HG03135 (cell line): ENCODE measurements around the gene SKAP1.
A peak's percentile ranks its signal among the peaks of the same experiment; 100 is the strongest.

ENCODE experiments used
- ATAC-seq: cut with Tn5 transposase; IDR thresholded peaks from one replicate; pipeline ENCODE4 v1.9.1; 2021; ENCODE audit warnings: mild to moderate bottlenecking, moderate library complexity; ENCODE audit not compliant: unreplicated experiment

Gene SKAP1

GRCh38 chr17:48125829-48126531 is 304.0 kb downstream of the SKAP1 start:
- no peak for ATAC-seq

- ATAC-seq, result no peak
Measured at GRCh38 chr17:48123776-48124388, 306.1 kb downstream of the SKAP1 start.

GRCh38 chr17:48123111-48123510 is 306.9 kb downstream of the SKAP1 start:
- ATAC-seq, result no peak

- no peak for ATAC-seq
Measured at GRCh38 chr17:48122665-48123045, 307.4 kb downstream of the SKAP1 start.

GRCh38 chr17:48121923-48122664 is 307.9 kb downstream of the SKAP1 start:
- no peak for ATAC-seq

GRCh38 chr17:48113201-48113676 is 316.8 kb downstream of the SKAP1 start:
- ATAC-seq, result peak; percentile 39

- no peak for ATAC-seq
Measured at GRCh38 chr17:48111937-48112241, 318.1 kb downstream of the SKAP1 start.

GRCh38 chr17:48110761-48111160 is 319.3 kb downstream of the SKAP1 start:
- ATAC-seq, result no peak

GRCh38 chr17:48107137-48108055 is 322.6 kb downstream of the SKAP1 start, which contains the start of gene SNX11:
Gene SNX11, plus strand, starts transcription at chr17:48107766. Its CDS starts 4,278 bp downstream, at chr17:48112044.
- peak; percentile 75 for ATAC-seq

GRCh38 chr17:48106802-48107136 is 323.2 kb downstream of the SKAP1 start:
- no peak for ATAC-seq

GRCh38 chr17:48104440-48104839 is 325.6 kb downstream of the SKAP1 start:
- ATAC-seq, result no peak

GRCh38 chr17:48102798-48103715 is 327.0 kb downstream of the SKAP1 start:
- no peak for ATAC-seq

- no peak for ATAC-seq
Measured at GRCh38 chr17:48102043-48102750, 327.8 kb downstream of the SKAP1 start.

- ATAC-seq, result peak; percentile 89
Measured at GRCh38 chr17:48101012-48101720, 328.8 kb downstream of the SKAP1 start, which contains the start of gene CBX1. Gene CBX1, minus strand, starts transcription at chr17:48101478. Its CDS starts 24,474 bp downstream, at chr17:48077004.

GRCh38 chr17:48100591-48101011 is 329.4 kb downstream of the SKAP1 start:
- ATAC-seq, result no peak

GRCh38 chr17:48100160-48100559 is 329.9 kb downstream of the SKAP1 start:
- ATAC-seq, result no peak

- no peak for ATAC-seq
Measured at GRCh38 chr17:48095611-48096010, 334.4 kb downstream of the SKAP1 start.

- ATAC-seq, result no peak
Measured at GRCh38 chr17:48093341-48094045, 336.5 kb downstream of the SKAP1 start.
